ENCODE results near the gene PIK3CG. TPM values are rescaled to one million over a fixed set of nuclear protein-coding genes. Genes with fewer than 3 reads are reported as not detected.
A peak's percentile ranks its signal among the peaks of the same experiment; 100 is the strongest.
"Not testable (repeated sequence)": the region's sequence is repeated elsewhere in the genome, so short reads cannot be mapped to it uniquely, and the experiment has no call there.

PIK3CG gene
- total RNA-seq, 1 donor from 2014 or later: 0.23 TPM

DNA sequence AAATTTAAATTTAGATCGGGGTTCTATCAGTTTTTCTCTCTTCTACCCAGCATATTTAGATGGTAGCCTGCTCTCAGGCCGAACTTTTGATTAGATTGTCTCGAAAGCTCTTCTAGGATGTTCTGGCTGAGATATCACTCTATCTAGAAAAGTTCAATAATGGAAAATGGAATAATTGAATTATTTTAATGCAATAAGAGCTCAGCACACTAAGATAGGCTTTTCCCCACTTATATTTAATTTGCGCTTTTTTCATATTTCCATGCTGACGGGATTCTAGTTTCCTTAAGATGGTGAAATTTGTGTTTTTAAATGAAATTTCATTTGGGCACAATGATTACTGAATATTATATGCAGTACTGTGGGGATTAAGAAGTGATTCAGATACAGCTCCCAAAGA is 73.7 kb downstream of the PIK3CG start:
- no peak overlapping the region for H3K4me3 ChIP-seq (ENCODE audit: low read depth, low read length)
- no peak for DNase-seq (ENCODE audit: low read depth)
- TF ChIP-seq, protein P1, sequence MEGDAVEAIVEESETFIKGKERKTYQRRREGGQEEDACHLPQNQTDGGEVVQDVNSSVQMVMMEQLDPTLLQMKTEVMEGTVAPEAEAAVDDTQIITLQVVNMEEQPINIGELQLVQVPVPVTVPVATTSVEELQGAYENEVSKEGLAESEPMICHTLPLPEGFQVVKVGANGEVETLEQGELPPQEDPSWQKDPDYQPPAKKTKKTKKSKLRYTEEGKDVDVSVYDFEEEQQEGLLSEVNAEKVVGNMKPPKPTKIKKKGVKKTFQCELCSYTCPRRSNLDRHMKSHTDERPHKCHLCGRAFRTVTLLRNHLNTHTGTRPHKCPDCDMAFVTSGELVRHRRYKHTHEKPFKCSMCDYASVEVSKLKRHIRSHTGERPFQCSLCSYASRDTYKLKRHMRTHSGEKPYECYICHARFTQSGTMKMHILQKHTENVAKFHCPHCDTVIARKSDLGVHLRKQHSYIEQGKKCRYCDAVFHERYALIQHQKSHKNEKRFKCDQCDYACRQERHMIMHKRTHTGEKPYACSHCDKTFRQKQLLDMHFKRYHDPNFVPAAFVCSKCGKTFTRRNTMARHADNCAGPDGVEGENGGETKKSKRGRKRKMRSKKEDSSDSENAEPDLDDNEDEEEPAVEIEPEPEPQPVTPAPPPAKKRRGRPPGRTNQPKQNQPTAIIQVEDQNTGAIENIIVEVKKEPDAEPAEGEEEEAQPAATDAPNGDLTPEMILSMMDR (conservative IDR thresholded peaks at IDR 0.05; ENCODE audit: low read depth, low read length): no peak

DNA sequence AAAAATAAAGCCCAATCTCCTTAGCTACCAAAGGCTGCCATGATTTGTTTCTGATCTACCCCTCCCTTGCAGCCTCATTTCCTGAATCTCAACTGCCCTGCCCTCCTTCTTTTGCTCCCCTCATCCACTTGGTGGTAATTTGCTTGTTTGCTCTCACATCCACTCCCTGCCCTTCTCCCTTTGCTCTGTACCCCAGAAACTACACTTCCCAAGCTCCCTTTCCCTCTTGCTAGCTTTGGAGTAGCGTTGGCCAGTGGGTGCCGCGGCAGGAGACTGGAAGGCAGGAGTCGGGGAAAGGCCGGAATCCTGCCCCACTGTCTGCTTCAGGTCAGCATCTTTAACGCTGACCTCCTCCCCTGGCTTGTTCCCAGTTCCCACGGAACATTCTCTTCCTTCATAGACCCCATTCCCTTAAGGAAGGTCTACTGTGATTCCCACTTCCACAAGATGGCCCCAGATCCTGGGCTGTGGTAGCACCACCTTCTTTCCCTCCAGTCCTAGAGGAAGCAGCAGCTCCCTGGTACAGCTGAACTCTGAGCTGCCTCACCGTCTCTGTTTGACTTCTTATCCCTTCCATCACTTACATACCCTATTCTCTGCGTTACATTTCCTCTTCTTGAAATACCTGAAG is 79.1 kb downstream of the PIK3CG start:
- DNase-seq (ENCODE audit: low read depth): no peak
- H3K4me3 ChIP-seq (ENCODE audit: low read depth, low read length): no peak overlapping the region
- TF ChIP-seq, protein P1 (conservative IDR thresholded peaks at IDR 0.05; ENCODE audit: low read depth, low read length): no peak

DNA sequence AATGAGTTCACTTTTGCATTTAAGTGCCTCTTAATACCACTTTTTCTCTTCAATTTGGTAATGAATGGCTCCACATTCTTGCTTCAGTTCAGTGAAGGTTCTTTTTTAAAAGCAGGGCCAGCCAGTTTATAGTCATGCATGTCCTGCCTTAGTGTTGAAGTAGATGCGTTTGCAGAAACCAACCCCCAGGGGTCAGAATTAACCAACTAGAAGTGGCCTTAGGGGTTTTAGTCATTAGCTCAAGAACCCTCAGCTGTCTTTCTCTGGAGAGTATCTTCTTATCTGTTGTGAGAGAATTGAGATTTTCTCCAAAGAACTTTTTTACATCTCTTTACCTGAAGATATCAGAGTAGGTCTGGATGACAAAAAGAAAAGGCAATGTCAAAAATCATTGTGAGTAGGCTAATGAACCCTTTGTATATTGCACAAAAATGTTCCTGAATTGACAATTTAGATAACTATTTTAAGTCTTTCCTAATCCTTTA is 82.2 kb downstream of the PIK3CG start:
- TF ChIP-seq, protein P1 (conservative IDR thresholded peaks at IDR 0.05; ENCODE audit: low read depth, low read length): peak; percentile 84
- H3K4me3 ChIP-seq (ENCODE audit: low read depth, low read length): no peak overlapping the region
- DNase-seq (ENCODE audit: low read depth): peak; percentile 42

DNA sequence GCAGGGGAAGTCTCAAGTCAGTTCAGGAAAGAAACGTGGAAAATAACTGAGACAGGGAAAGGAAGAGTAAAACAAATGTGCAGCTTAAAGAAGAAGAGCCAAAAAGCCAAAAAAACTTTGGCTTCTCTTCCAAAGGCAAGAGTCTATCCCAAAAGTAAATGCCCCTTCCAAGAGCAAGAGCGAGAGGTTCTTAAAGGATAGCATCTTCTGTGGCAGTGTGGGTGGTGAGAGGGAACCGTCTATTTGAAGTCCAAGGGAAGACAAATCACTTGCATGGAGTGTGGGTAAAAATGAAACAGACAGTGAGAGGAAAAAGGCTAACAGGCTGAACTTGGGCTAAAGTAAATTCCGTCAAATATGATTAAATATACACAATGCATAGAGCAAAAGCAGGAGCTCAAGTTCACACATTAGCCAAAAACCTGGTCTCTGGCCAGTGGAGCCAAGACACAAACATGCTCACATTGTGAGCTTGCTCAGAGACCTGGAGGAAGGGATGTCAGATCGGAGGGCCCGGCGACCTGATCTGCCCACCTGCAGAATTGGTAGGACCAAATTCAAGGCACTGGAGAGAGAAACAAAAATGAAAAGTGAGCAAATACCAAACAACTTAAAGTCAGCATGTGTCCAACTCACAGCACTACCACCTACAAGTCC is 87.0 kb downstream of the PIK3CG start:
- no peak for DNase-seq (ENCODE audit: low read depth)
- TF ChIP-seq, protein P1 (conservative IDR thresholded peaks at IDR 0.05; ENCODE audit: low read depth, low read length): no peak

DNA sequence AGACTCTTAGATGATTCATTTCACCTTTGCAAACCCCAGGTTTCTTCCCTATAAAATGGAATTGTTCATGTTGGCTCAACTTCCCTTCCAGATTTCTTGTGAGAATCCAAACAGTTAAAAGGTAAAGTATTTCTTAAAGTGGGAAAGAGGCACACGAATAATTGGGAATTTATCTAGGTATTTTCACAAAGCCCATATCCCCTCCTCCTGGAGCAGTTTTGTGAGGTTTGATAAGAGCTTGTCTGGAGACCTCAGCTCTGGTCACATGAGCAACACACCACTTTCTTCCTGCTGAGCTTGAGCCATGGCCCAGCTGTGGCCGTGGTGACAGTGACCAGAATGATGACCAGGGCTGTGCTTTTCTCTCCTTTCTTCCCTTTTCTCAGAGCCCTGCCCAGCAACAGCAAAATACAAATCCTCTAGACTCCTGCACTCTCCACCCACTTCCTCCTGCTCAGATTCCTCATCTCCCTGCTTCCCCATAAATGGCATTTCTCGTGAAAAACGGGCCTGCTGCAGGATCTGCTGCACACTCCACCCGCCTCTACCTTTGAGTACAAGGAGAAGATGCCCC is 87.7 kb downstream of the PIK3CG start:
- TF ChIP-seq, protein P1 (conservative IDR thresholded peaks at IDR 0.05; ENCODE audit: low read depth, low read length): no peak
- H3K4me3 ChIP-seq (ENCODE audit: low read depth, low read length): no peak overlapping the region
- no peak for DNase-seq (ENCODE audit: low read depth)

More for the DNA sequence above, 87.0 kb downstream of the PIK3CG start:
- no peak overlapping the region for H3K4me3 ChIP-seq (ENCODE audit: low read depth, low read length)

DNA sequence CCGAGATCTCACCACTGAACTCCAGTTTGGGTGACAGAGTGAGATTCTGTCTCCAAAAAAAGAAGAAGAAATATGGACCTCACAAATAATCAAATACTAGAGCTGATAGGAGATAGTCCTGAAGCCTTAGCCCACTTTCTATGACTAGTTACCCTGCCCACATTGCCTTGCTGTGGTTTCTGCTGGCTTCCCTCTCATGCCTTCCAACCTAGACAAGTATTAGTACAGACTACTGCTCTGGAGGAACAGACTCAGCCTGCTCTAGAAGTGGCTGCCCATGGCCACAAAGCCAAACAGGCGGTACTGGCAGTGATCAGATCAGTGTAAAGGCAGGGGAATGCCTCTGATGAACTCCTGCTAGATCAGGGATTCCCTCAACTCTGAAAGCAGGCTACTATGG is 89.8 kb downstream of the PIK3CG start:
- H3K4me3 ChIP-seq (ENCODE audit: low read depth, low read length): no peak overlapping the region
- TF ChIP-seq, protein P1 (conservative IDR thresholded peaks at IDR 0.05; ENCODE audit: low read depth, low read length): no peak
- DNase-seq (ENCODE audit: low read depth): no peak

DNA sequence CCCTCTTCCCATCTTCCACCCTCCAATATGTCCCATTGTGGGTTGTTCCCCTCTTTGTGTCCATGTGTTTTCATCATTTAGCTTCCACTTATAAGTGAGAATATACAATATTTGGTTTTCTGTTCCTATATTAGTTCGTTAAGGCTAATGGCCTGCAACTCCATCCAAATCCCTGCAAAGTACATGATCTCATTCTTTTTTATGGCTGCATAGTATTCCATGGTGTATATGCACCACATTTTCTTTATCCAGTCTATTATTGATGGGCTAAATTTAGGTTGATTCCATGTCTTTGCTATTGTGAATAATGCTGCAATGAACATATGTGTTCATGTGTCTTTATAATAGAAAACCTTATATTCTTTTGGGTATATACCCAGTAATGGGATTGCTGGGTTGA is 90.8 kb downstream of the PIK3CG start:
- DNase-seq (ENCODE audit: low read depth); H3K4me3 ChIP-seq (ENCODE audit: low read depth, low read length): not testable (repeated sequence)

Other genes with a start within 250 kb of the PIK3CG start
- 25.8 and 35.3 TPM in 2 replicates for gene CCDC71L, start 204.1 kb upstream of the PIK3CG start, total RNA-seq
- 4.1 and 5.2 TPM in 2 replicates for gene PRKAR2B, start 179.4 kb downstream of the PIK3CG start, total RNA-seq